Mesenchymal stem cell (in vitro differentiated cells and primary cell): ENCODE results near the gene MYLK.

Experiments used
- DNase-seq: peaks from one replicate; pipeline ENCODE4 v3.0.0-alpha.2; 2013
- H2AFZ ChIP-seq: one replicate; pipeline ENCODE4 v1.6.1; 2013; ENCODE audit warnings: low read depth, mild to moderate bottlenecking, control low read depth, inconsistent platforms, low read length, moderate library complexity
- H2AK5ac ChIP-seq: 2 replicates; pipeline ENCODE4 v1.6.1; 2013; ENCODE audit warnings: low read length, moderate library complexity, mild to moderate bottlenecking, inconsistent platforms; ENCODE audit not compliant: severe bottlenecking
- H2BK120ac ChIP-seq: one replicate; pipeline ENCODE4 v1.6.1; 2013; ENCODE audit warnings: low read depth, mild to moderate bottlenecking, inconsistent platforms, low read length, moderate library complexity
- H2BK12ac ChIP-seq, 2 experiments: one replicate each; pipeline ENCODE4 v1.6.1; 2013; ENCODE audit warnings: inconsistent platforms in 2 of 2, low read length in 2 of 2, mild to moderate bottlenecking in 2 of 2, moderate library complexity in 2 of 2, control low read depth in 1 of 2
- H2BK15ac ChIP-seq: one replicate; pipeline ENCODE4 v1.6.1; 2013; ENCODE audit warnings: mild to moderate bottlenecking, low read depth, inconsistent platforms; ENCODE audit not compliant: poor library complexity, severe bottlenecking
- H2BK5ac ChIP-seq: 2 replicates; pipeline ENCODE4 v1.6.1; 2013; ENCODE audit warnings: low read depth, mild to moderate bottlenecking, low read length, control low read depth, inconsistent platforms; ENCODE audit not compliant: poor library complexity, severe bottlenecking
- H3K14ac ChIP-seq, 2 experiments: one replicate each; pipeline ENCODE4 v1.6.1; 2013; ENCODE audit warnings: inconsistent platforms in 2 of 2, low read length in 2 of 2, control low read depth in 1 of 2, mild to moderate bottlenecking in 1 of 2, moderate library complexity in 1 of 2
- H3K18ac ChIP-seq, 2 experiments: one replicate each; pipeline ENCODE4 v1.6.1; 2013; ENCODE audit warnings: inconsistent platforms in 2 of 2, low read length in 2 of 2, control low read depth in 1 of 2, low read depth in 1 of 2, mild to moderate bottlenecking in 1 of 2
- H3K23ac ChIP-seq, 2 experiments: one replicate each; pipeline ENCODE4 v1.6.1; 2013; ENCODE audit warnings: inconsistent platforms in 2 of 2, low read length in 2 of 2, mild to moderate bottlenecking in 2 of 2, moderate library complexity in 2 of 2, control low read depth in 1 of 2
- H3K27ac ChIP-seq: 2 replicates; pipeline ENCODE4 v1.5.1; 2013; ENCODE audit warnings: mild to moderate bottlenecking, moderate library complexity, low read length, control low read depth, inconsistent platforms; ENCODE audit not compliant: poor library complexity, severe bottlenecking
- H3K27me3 ChIP-seq, 2 experiments: 2 replicates each; pipeline versions ENCODE4 v1.6.1 to v1.7.0; 2013; ENCODE audit warnings: low read length in 2 of 2, mild to moderate bottlenecking in 2 of 2, moderate library complexity in 2 of 2, control low read depth in 1 of 2, inconsistent platforms in 1 of 2; ENCODE audit not compliant: control insufficient read depth in 1 of 2, insufficient read depth in 1 of 2
- H3K36me3 ChIP-seq, 2 experiments: 2 replicates each; pipeline versions ENCODE4 v1.6.1 to v1.7.0; 2013; ENCODE audit warnings: low read length in 2 of 2, control low read depth in 1 of 2, inconsistent platforms in 1 of 2, low read depth in 1 of 2, mild to moderate bottlenecking in 1 of 2; ENCODE audit not compliant: insufficient read depth in 2 of 2, control insufficient read depth in 1 of 2
- H3K4ac ChIP-seq, 2 experiments: one replicate each; pipeline ENCODE4 v1.6.1; 2013; ENCODE audit warnings: inconsistent platforms in 2 of 2, low read length in 2 of 2, mild to moderate bottlenecking in 2 of 2, moderate library complexity in 2 of 2, control low read depth in 1 of 2, low read depth in 1 of 2
- H3K4me1 ChIP-seq: 2 replicates; pipeline ENCODE4 v1.6.1; 2013; ENCODE audit warnings: low read depth, low read length, control low read depth; ENCODE audit not compliant: control insufficient read depth, insufficient read depth
- H3K4me2 ChIP-seq: 2 replicates; pipeline ENCODE4 v1.6.1; 2013; ENCODE audit warnings: low read length, mild to moderate bottlenecking, inconsistent platforms; ENCODE audit not compliant: poor library complexity, severe bottlenecking
- H3K4me3 ChIP-seq, 2 experiments: 2 replicates each; pipeline versions ENCODE4 v1.5.1 to v1.7.0; 2013; ENCODE audit warnings: low read length in 2 of 2, mild to moderate bottlenecking in 2 of 2, control low read depth in 1 of 2, low read depth in 1 of 2; ENCODE audit not compliant: insufficient read depth in 1 of 2
- H3K79me1 ChIP-seq: replicated peaks from 2 replicates; pipeline ENCODE4 v1.6.1; 2013; ENCODE audit warnings: mild to moderate bottlenecking, control low read depth, low read length, inconsistent platforms; ENCODE audit not compliant: poor library complexity, severe bottlenecking
- H3K9ac ChIP-seq: 2 replicates; pipeline ENCODE4 v1.7.0; 2013; ENCODE audit warnings: mild to moderate bottlenecking, low read length, moderate library complexity
- H3K9me3 ChIP-seq: 2 replicates; pipeline ENCODE4 v1.7.0; 2013; ENCODE audit warnings: mild to moderate bottlenecking, low read length; ENCODE audit not compliant: control insufficient read depth
- H4K8ac ChIP-seq: one replicate; pipeline ENCODE4 v1.6.1; 2013; ENCODE audit warnings: inconsistent platforms, mild to moderate bottlenecking, low read length, moderate library complexity
- H4K91ac ChIP-seq: one replicate; pipeline ENCODE4 v1.6.1; 2013; ENCODE audit warnings: mild to moderate bottlenecking, low read length, inconsistent platforms
- WGBS: methylation state at CpG from one replicate; pipeline ENCODE4 v1.1.7; 2013; ENCODE audit warnings: mixed read lengths; 5-methylcytosine and 5-hydroxymethylcytosine counted together

MYLK gene

DNA sequence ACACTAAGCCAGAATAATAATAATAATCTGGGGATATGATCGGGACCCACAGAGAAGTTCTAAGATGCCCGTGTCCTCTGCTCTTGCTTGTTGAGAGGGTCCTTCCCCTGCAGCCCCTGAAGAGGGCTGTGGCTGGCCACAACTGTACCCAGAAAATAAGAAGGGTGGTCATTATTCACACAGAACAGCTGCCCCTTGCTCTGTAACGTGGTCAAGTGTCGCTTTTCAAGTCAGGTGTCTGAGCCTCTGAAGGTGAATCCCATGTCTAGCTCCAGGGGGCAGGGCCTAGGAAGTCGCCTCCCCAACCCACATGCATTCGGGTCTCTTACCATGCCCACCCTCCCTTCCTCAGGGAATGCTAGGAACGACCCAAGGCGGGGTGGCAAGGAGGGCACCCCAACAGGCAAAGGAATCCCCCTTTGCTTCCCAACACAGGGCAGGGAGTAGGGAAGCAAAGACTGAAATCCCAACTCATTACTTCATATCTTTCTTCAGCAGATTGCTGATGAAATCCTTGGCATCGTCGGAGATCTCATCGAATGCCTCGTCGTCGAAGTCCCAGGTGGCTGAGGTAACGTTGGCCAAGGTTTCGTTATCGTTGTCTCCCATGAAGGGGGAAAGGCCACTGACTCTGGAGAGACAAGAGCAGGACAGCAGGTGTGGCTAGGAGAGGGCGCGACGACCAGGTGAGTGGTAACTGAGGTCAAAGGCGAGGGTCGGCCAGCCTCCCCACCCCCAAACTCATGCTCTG is 255.0 kb downstream of the MYLK start:
- no peaks in the 10 kb centered on the region for H3K9me3 ChIP-seq
- H4K8ac ChIP-seq: no peak overlapping the region
- no peak for DNase-seq
- H2BK120ac ChIP-seq: no peak overlapping the region
- no peak overlapping the region for H3K18ac ChIP-seq
- no peaks in the 10 kb centered on the region for H3K27me3 ChIP-seq
- no peak overlapping the region for H3K23ac ChIP-seq
- no peak overlapping the region for H4K91ac ChIP-seq
- H2AK5ac ChIP-seq: no peak overlapping the region
- H3K27ac ChIP-seq: no peak overlapping the region
- peaks cover 63 to 68% of the 10 kb centered on the region in 2 experiments for H3K36me3 ChIP-seq
- H2AFZ ChIP-seq: no peak overlapping the region
- H2BK12ac ChIP-seq: no peak overlapping the region
- H3K9ac ChIP-seq: no peak overlapping the region
- peaks cover 12% of the 10 kb centered on the region for H3K4me1 ChIP-seq
- H3K4ac ChIP-seq: no peak overlapping the region
- no peak overlapping the region for H3K14ac ChIP-seq
- no peak overlapping the region for H3K4me2 ChIP-seq
- H3K79me1 ChIP-seq: peaks cover 23% of the 10 kb centered on the region
- no peak overlapping the region for H3K4me3 ChIP-seq
- H2BK5ac ChIP-seq: no peak overlapping the region
- 98% methylated on average over 19 of the region's 22 CpGs for WGBS
- H2BK15ac ChIP-seq: no peak overlapping the region

- Histone ChIP-seq H3K79me1 (peaks cover 22% of the 10 kb centered on the region), H2AFZ (no peak overlapping the region), H3K4ac (no peak overlapping the region), H3K27me3 (no peaks in the 10 kb centered on the region), H2AK5ac (no peak overlapping the region), H3K4me3 (no peak overlapping the region), H3K36me3 (peaks cover 60 to 68% of the 10 kb centered on the region in 2 experiments), H3K4me1 (peaks cover 9% of the 10 kb centered on the region), H4K8ac (no peak overlapping the region), H4K91ac (no peak overlapping the region), H3K4me2 (no peak overlapping the region), H3K9ac (no peak overlapping the region), H2BK15ac (no peak overlapping the region), H3K9me3 (no peaks in the 10 kb centered on the region), H3K23ac (no peak overlapping the region), H2BK12ac (no peak overlapping the region), H2BK120ac (no peak overlapping the region), H3K27ac (no peak overlapping the region), H3K14ac (no peak overlapping the region), H2BK5ac (no peak overlapping the region), H3K18ac (no peak overlapping the region)
- 98% methylated on average over 6 of the region's 6 CpGs for WGBS
- DNase-seq: no peak
These were observed 256.2 kb downstream of the MYLK start for GRCh38 chr3:123627673-123628670.

GRCh38 chr3:123626881-123627280 is 257.3 kb downstream of the MYLK start:
- Histone ChIP-seq H2BK5ac (no peak overlapping the region), H4K8ac (no peak overlapping the region), H3K4me3 (no peak overlapping the region), H3K79me1 (peaks cover 27% of the 10 kb centered on the region), H3K18ac (no peak overlapping the region), H3K4me1 (peaks cover 5% of the 10 kb centered on the region), H3K14ac (no peak overlapping the region), H2BK15ac (no peak overlapping the region), H3K27me3 (no peaks in the 10 kb centered on the region), H2BK12ac (no peak overlapping the region), H3K4me2 (no peak overlapping the region), H3K9ac (no peak overlapping the region), H3K27ac (no peak overlapping the region), H4K91ac (no peak overlapping the region), H3K4ac (no peak overlapping the region), H3K9me3 (no peaks in the 10 kb centered on the region), H3K23ac (no peak overlapping the region), H2BK120ac (no peak overlapping the region), H3K36me3 (peaks cover 68 to 74% of the 10 kb centered on the region in 2 experiments), H2AK5ac (no peak overlapping the region), H2AFZ (no peak overlapping the region)
- DNase-seq: no peak
- WGBS: 89% methylated on average over 7 of the region's 7 CpGs

DNA sequence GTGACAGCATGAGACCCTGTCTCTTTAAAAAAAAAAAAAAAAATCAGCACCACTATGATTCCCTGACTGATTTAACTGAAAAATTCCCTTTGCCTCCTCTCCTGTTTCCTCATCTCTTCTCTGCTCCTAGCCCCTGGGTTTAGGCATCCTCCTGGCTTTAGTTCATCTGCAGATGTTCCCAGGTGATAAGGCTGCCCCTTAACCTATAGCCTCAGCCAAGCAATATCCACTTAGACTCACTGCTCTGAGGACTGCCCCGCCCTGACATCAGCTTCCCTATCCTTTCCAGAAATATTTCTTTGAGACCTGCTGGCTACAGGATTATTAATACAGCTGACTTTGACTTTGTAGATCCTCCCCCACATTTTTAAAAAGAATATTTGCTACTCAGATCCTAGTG is 259.8 kb downstream of the MYLK start:
- H3K9me3 ChIP-seq: no peaks in the 10 kb centered on the region
- no peak overlapping the region for H3K27ac ChIP-seq
- no peak overlapping the region for H3K18ac ChIP-seq
- H3K4ac ChIP-seq: no peak overlapping the region
- no peak overlapping the region for H3K4me3 ChIP-seq
- no peak overlapping the region for H3K23ac ChIP-seq
- peaks cover 30% of the 10 kb centered on the region for H3K79me1 ChIP-seq
- H3K27me3 ChIP-seq: no peaks in the 10 kb centered on the region
- H2BK12ac ChIP-seq: no peak overlapping the region
- H4K91ac ChIP-seq: no peak overlapping the region
- peaks cover 64 to 66% of the 10 kb centered on the region in 2 experiments for H3K36me3 ChIP-seq
- 97% methylated on average over 1 of the region's 1 CpG for WGBS
- H3K4me1 ChIP-seq: peaks cover 10% of the 10 kb centered on the region
- no peak for DNase-seq
- no peak overlapping the region for H2BK15ac ChIP-seq
- no peak overlapping the region for H2BK120ac ChIP-seq
- no peak overlapping the region for H2AK5ac ChIP-seq
- H4K8ac ChIP-seq: no peak overlapping the region
- H3K9ac ChIP-seq: no peak overlapping the region
- H2AFZ ChIP-seq: no peak overlapping the region
- no peak overlapping the region for H3K4me2 ChIP-seq
- H2BK5ac ChIP-seq: no peak overlapping the region
- no peak overlapping the region for H3K14ac ChIP-seq
